OCI-LY7 (cell line): ENCODE measurements around the gene SCRT2. TPM values are rescaled to one million over a fixed set of nuclear protein-coding genes. Genes with fewer than 3 reads are reported as not detected.
A peak's percentile ranks its signal among the peaks of the same experiment; 100 is the strongest.

Source experiments
- BruUV-seq: library from RNA; stranded (reverse); fragments of 400-500 nt; replicated peaks from 2 replicates; lab custom pipeline; 2021; lab: Mats Ljungman, UMichigan
- CTCF ChIA-PET: fragments of 300-600 bp; sonication (Branson Sonifier 250); formaldehyde crosslinking; loops from one replicate; lab custom pipeline; 2022; ENCODE audit warnings: antibody characterized with exemption; ENCODE audit not compliant: unreplicated experiment; lab: Charles Lee
- POLR2A ChIA-PET: fragments of 300-600 bp; sonication (Branson Sonifier 250); formaldehyde crosslinking; loops from one replicate; lab custom pipeline; 2022; ENCODE audit warnings: antibody characterized with exemption; lab: Charles Lee
- DNase-seq: peaks from one replicate; pipeline ENCODE4 v3.0.0-alpha.2; 2015; ENCODE audit warnings: low spot score
- H2AFZ ChIP-seq: fragments of 200-600 bp; sonication (generic), shearing (Covaris generic); 2 replicates; pipeline ENCODE4 v1.6.1; 2014; ENCODE audit warnings: mild to moderate bottlenecking, antibody characterized with exemption, low read length, moderate library complexity
- H3K27ac ChIP-seq: fragments of 200-600 bp; sonication (generic); 2 replicates; pipeline ENCODE4 v1.5.1; 2014; ENCODE audit warnings: mixed run types, low read depth, mild to moderate bottlenecking, moderate library complexity, low read length, inconsistent platforms; ENCODE audit not compliant: poor library complexity, severe bottlenecking
- H3K36me3 ChIP-seq: fragments of 200-600 bp; sonication (generic); 2 replicates; pipeline ENCODE4 v1.6.1; 2014; ENCODE audit warnings: mild to moderate bottlenecking, antibody characterized with exemption, low read length, moderate library complexity, mixed read lengths; ENCODE audit not compliant: insufficient read depth
- H3K4me1 ChIP-seq: fragments of 200-600 bp; sonication (generic); 2 replicates; pipeline ENCODE4 v1.5.1; 2014; ENCODE audit warnings: mild to moderate bottlenecking, low read length; ENCODE audit not compliant: insufficient read depth, poor library complexity, severe bottlenecking
- H3K4me2 ChIP-seq: fragments of 200-600 bp; sonication (generic); 2 replicates; pipeline ENCODE4 v1.6.1; 2014; ENCODE audit warnings: mild to moderate bottlenecking, low read length
- H3K4me3 ChIP-seq: fragments of 200-600 bp; sonication (generic); 2 replicates; pipeline ENCODE4 v1.5.1; 2014; ENCODE audit warnings: mild to moderate bottlenecking, low read depth, low read length; ENCODE audit not compliant: poor library complexity, severe bottlenecking
- H3K79me2 ChIP-seq: fragments of 200-600 bp; sonication (generic); 2 replicates; pipeline ENCODE4 v1.6.1; 2016; ENCODE audit warnings: low read depth, mild to moderate bottlenecking, low read length, moderate library complexity, mixed read lengths; ENCODE audit not compliant: insufficient read depth
- H3K9me2 ChIP-seq: fragments of 200-600 bp; sonication (generic); 2 replicates; pipeline ENCODE4 v1.6.1; 2016; ENCODE audit warnings: mild to moderate bottlenecking, low read length, mixed read lengths; ENCODE audit not compliant: insufficient read depth
- H3K9me3 ChIP-seq: fragments of 200-600 bp; sonication (generic); 2 replicates; pipeline ENCODE4 v1.6.1; 2014; ENCODE audit warnings: mild to moderate bottlenecking, mixed run types, low read length, mixed read lengths
- H4K20me1 ChIP-seq: fragments of 200-600 bp; sonication (generic); 2 replicates; pipeline ENCODE4 v1.6.1; 2014; ENCODE audit warnings: mild to moderate bottlenecking, antibody characterized with exemption, low read length, moderate library complexity, mixed read lengths; ENCODE audit not compliant: insufficient read depth
- CTCF ChIP-seq: fragments of 200-600 bp; sonication (generic); conservative IDR thresholded peaks from 2 replicates; pipeline ENCODE4 v1.5.1; 2014; ENCODE audit warnings: mild to moderate bottlenecking, antibody characterized with exemption, low read length, moderate library complexity, mixed read lengths
- EZH2phosphoT487 ChIP-seq: fragments of 200-600 bp; sonication (generic); IDR thresholded peaks from 2 replicates; pipeline ENCODE4 v1.6.1; 2018; ENCODE audit warnings: low read depth, borderline replicate concordance, mild to moderate bottlenecking, mixed run types, antibody characterized with exemption, low read length, moderate library complexity, mixed read lengths
- intact Hi-C: fragments of 100-400 bp; cut with micrococcal nuclease; formaldehyde crosslinking; loops from one replicate; pipeline ENCODE4 v1.10.0; 2022; ENCODE audit not compliant: unreplicated experiment
- total RNA-seq, 2 experiments: library from RNA; depleted of rRNA in 1 of 2; stranded (reverse); fragments of >200 nt in 1 of 2; shearing (Covaris generic) in 1 of 2; gene quantifications; 2 replicates each; pipeline ENCODE4 v1.2.3, GENCODE V29; 2014 to 2022

SCRT2 gene
- total RNA-seq, 2 experiments from 2014 or later, result not detected

GRCh38 chr20:655726-656624 is 19.6 kb downstream of the SCRT2 start:
- H3K9me3 ChIP-seq, result no peaks in the 10 kb centered on the region
- no peak overlapping the region for H3K4me3 ChIP-seq
- no TSS peak for BruUV-seq
- H3K9me2 ChIP-seq, result no peaks in the 10 kb centered on the region
- no peak overlapping the region for H2AFZ ChIP-seq
- ChIA-PET CTCF (no interaction called here), POLR2A (interaction anchor here (0.6 kb wide), 1 partner anchor 40 kb away, joined by 3 read pairs; no protein-coding TSS in a partner anchor)
- intact Hi-C loops, result loop anchor here (10.0 kb wide), 1 partner anchor 179 kb away; the partner anchor contains the start of gene FAM110A
- TF ChIP-seq CTCF, result no peak
- no peak for TF ChIP-seq EZH2phosphoT487
- 0 out of 2 replicates have a peak, but pooled peaks cover 4% of the 10 kb centered on the region for H4K20me1 ChIP-seq
- H3K79me2 ChIP-seq, result peaks cover 19% of the 10 kb centered on the region; the same call in 1 of the 2 replicates
- peaks cover 21% of the 10 kb centered on the region for H3K4me1 ChIP-seq
- no peak for DNase-seq
- H3K4me2 ChIP-seq, result no peak overlapping the region
- H3K27ac ChIP-seq, result no peak overlapping the region
- peaks cover 3% of the 10 kb centered on the region; the same call in 1 of the 2 replicates for H3K36me3 ChIP-seq

GRCh38 chr20:654417-654750 is 21.2 kb downstream of the SCRT2 start:
- Histone ChIP-seq H3K36me3 (peaks cover 17% of the 10 kb centered on the region; the same call in 1 of the 2 replicates), H4K20me1 (0 out of 2 replicates have a peak, but pooled peaks cover 4% of the 10 kb centered on the region), H2AFZ (peak overlapping the region; percentile 80; the same call in 1 of the 2 replicates), H3K79me2 (peaks cover 24% of the 10 kb centered on the region; the same call in 1 of the 2 replicates), H3K9me2 (no peaks in the 10 kb centered on the region), H3K4me1 (peaks cover 15% of the 10 kb centered on the region), H3K9me3 (no peaks in the 10 kb centered on the region), H3K4me2 (peak overlapping the region; percentile 95; the same call in 1 of the 2 replicates), H3K27ac (no peak overlapping the region), H3K4me3 (no peak overlapping the region)
- POLR2A ChIA-PET, result no interaction called here
- BruUV-seq, result no TSS peak
- no peak for TF ChIP-seq EZH2phosphoT487
- TF ChIP-seq CTCF, result no peak
- intact Hi-C loops, result loop anchor here (10.0 kb wide), 1 partner anchor 180 kb away; the partner anchor contains the start of gene FAM110A
- DNase-seq, result no peak
- CTCF ChIA-PET, result no interaction called here
